AG04449 (cell line): Measurements from ENCODE around the gene GPATCH1.
A peak's percentile ranks its signal among the peaks of the same experiment; 100 is the strongest.
"Not testable (repeated sequence)": the region's sequence is repeated elsewhere in the genome, so short reads cannot be mapped to it uniquely, and the experiment has no call there.

Experiments
- CTCF ChIA-PET: fragments of 350-600 bp; formaldehyde crosslinking; extraction: SDS; loops from one replicate; lab custom pipeline; 2021; ENCODE audit warnings: antibody characterized with exemption; lab: Yijun Ruan, JAX
- POLR2A ChIA-PET: fragments of 400-600, 350-600 bp; formaldehyde crosslinking; extraction: SDS; loops from one replicate; lab custom pipeline; 2020; ENCODE audit warnings: antibody characterized with exemption, inconsistent platforms; lab: Yijun Ruan, JAX
- DNase-seq: peaks from one replicate; pipeline ENCODE4 v3.0.0-alpha.2; 2010; ENCODE audit warnings: low read depth, low spot score
- H3K4me3 ChIP-seq: 2 replicates; pipeline ENCODE4 v1.5.1; 2011; ENCODE audit warnings: low read depth, mild to moderate bottlenecking, control low read depth, low read length
- CTCF ChIP-seq: IDR thresholded peaks from one replicate; pipeline ENCODE4 v1.5.1; 2011; ENCODE audit warnings: mild to moderate bottlenecking, moderate library complexity, low read length, control low read depth, inconsistent platforms; ENCODE audit not compliant: insufficient read depth; ENCODE audit errors: missing control alignments

The GPATCH1 gene

GRCh38 chr19:33118643-33119042 is 37.7 kb downstream of the GPATCH1 start:
- no peak for DNase-seq
- TF ChIP-seq CTCF = no peak
- POLR2A ChIA-PET = no interaction called here
- no peak overlapping the region for H3K4me3 ChIP-seq
- CTCF ChIA-PET = interaction anchor here (0.7 to 6.1 kb wide), 11 partner anchors 8 to 429 kb away, joined by 3 to 89 read pairs (median 3); partner anchors contain the start of genes CEP89 and FAAP24

DNA sequence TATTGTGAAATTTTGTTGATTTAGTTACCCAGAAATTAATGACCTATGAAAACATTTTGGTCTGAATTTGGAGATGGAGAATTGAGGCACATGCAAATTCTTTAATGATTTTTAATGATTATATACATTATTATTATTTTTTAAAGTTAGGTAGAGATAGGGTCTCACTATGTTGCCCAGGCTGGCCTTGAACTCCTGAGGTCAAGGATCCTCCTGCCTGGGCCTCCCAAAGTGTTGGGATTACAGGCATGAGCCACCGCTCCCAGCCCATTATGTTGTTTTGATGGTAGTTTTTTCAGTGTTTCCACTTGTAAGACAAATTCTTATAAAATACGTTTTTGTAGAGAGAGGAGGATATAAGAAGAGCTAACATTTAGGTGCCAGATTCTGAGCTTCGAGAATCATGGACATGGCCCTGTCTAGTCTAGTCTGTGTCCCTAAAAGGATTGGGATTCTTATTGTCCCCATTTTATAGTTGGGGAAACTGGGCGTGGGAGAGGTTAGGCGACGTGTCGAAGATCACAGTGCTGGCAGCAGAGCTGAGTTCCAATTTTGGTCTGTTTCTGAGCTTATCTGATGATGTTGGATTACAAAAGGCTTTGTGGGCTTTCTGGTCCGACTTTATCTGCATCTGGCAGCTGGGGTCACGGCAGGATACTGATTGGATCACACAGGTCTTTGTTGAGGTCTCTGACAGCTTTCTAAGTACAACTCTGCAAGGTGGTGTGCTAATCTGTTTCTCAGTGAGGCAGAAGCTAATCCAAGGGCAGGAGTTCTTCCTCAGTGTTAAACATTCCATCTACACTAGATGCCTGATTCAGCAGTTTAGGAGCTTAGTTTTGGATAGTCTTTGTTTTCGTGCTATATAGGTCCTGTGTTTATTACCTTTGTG is 43.5 kb downstream of the GPATCH1 start:
- no peak overlapping the region for H3K4me3 ChIP-seq
- TF ChIP-seq CTCF = no peak
- ChIA-PET POLR2A (no interaction called here), CTCF (interaction anchor here (0.7 to 6.8 kb wide), 24 partner anchors 9 to 528 kb away, joined by 3 to 99 read pairs (median 6); partner anchors contain the start of genes CEP89 and FAAP24)
- no peak for DNase-seq

GRCh38 chr19:33125929-33126388 is 45.0 kb downstream of the GPATCH1 start:
- TF ChIP-seq CTCF = peak; percentile 82
- ChIA-PET POLR2A (interaction anchor here (0.7 kb wide), 1 partner anchor 13 kb away, joined by 3 read pairs; no protein-coding TSS in a partner anchor), CTCF (interaction anchor here (0.6 to 6.8 kb wide), 30 partner anchors 9 to 996 kb away, joined by 3 to 99 read pairs (median 4); partner anchors contain the start of genes CEP89 and FAAP24)
- no peak overlapping the region for H3K4me3 ChIP-seq
- no peak for DNase-seq

- ChIA-PET CTCF (interaction anchor here (0.9 to 6.8 kb wide), 11 partner anchors 8 to 643 kb away, joined by 3 to 99 read pairs (median 7); partner anchors contain the start of genes CEP89 and FAAP24), POLR2A (interaction anchor here (0.6 kb wide), 1 partner anchor 45 kb away, joined by 3 read pairs; no protein-coding TSS in a partner anchor)
- not testable (repeated sequence) for H3K4me3 ChIP-seq, DNase-seq
These were observed 45.7 kb downstream of the GPATCH1 start for GRCh38 chr19:33126712-33127111.

- CTCF ChIA-PET = interaction anchor here (0.6 to 2.3 kb wide), 2 partner anchors 46 to 55 kb away, joined by 3 to 7 read pairs; no protein-coding TSS in a partner anchor
- no peak overlapping the region for H3K4me3 ChIP-seq
- DNase-seq = no peak
- TF ChIP-seq CTCF = no peak
- POLR2A ChIA-PET = no interaction called here
These were observed 48.9 kb downstream of the GPATCH1 start for GRCh38 chr19:33129901-33130300.

- TF ChIP-seq CTCF = no peak
- POLR2A ChIA-PET = no interaction called here
- H3K4me3 ChIP-seq = no peak overlapping the region
- DNase-seq = no peak
- CTCF ChIA-PET = interaction anchor here (0.6 to 2.3 kb wide), 4 partner anchors 42 to 54 kb away, joined by 3 to 7 read pairs (median 4); no protein-coding TSS in a partner anchor
These were observed 49.5 kb downstream of the GPATCH1 start for GRCh38 chr19:33130433-33130832.
